ENCODE measurements around the gene ANGPTL3.
"Not testable (repeated sequence)": the region's sequence is repeated elsewhere in the genome, so short reads cannot be mapped to it uniquely, and the experiment has no call there.

Gene ANGPTL3

DNA sequence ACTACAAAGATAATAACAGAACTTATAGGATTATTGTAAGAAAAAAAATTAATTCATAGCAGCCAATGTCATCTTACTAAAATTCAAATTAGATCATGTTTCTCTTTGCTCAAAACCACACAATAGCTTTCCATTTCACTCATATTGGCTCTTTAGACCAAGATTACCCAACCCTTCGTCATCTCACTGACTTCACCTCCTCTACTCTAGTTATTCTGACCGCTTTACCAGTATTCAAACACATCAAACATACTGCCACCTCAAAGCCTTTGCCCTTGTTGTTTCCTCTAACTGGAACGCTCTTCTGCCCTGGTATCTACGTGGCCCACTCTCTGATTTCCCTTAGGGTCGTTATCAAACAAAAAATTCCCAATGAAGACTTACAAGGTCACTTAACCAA lies 1.7 kb downstream of the ANGPTL3 start:
- no peak overlapping the region for H3K4me3 ChIP-seq (ENCODE audit: low read depth, low read length)
- TF ChIP-seq, protein P1, sequence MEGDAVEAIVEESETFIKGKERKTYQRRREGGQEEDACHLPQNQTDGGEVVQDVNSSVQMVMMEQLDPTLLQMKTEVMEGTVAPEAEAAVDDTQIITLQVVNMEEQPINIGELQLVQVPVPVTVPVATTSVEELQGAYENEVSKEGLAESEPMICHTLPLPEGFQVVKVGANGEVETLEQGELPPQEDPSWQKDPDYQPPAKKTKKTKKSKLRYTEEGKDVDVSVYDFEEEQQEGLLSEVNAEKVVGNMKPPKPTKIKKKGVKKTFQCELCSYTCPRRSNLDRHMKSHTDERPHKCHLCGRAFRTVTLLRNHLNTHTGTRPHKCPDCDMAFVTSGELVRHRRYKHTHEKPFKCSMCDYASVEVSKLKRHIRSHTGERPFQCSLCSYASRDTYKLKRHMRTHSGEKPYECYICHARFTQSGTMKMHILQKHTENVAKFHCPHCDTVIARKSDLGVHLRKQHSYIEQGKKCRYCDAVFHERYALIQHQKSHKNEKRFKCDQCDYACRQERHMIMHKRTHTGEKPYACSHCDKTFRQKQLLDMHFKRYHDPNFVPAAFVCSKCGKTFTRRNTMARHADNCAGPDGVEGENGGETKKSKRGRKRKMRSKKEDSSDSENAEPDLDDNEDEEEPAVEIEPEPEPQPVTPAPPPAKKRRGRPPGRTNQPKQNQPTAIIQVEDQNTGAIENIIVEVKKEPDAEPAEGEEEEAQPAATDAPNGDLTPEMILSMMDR (IDR thresholded peaks at IDR 0.05; ENCODE audit: insufficient read depth, low read depth, low read length, missing control alignments): no peak
- DNase-seq (ENCODE audit: low read depth): no peak

DNA sequence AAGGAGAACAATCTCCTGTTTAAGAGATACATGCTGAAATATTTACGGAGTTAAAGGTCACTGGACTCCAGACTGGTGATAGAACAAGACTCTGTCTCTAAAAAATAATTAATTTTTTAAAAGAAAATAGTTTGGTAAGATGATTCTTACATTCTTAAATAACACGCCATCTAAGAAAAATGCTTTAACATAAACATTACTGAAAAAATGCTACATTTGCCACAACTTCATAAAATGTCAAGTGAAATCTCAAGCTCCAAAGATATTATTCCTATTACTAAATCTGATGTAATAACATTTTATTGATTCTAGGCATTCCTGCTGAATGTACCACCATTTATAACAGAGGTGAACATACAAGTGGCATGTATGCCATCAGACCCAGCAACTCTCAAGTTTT lies 4.1 kb downstream of the ANGPTL3 start:
- H3K4me3 ChIP-seq (ENCODE audit: low read depth, low read length): no peak overlapping the region
- no peak for DNase-seq (ENCODE audit: low read depth)
- TF ChIP-seq, protein P1 (IDR thresholded peaks at IDR 0.05; ENCODE audit: insufficient read depth, low read depth, low read length, missing control alignments): no peak

DNA sequence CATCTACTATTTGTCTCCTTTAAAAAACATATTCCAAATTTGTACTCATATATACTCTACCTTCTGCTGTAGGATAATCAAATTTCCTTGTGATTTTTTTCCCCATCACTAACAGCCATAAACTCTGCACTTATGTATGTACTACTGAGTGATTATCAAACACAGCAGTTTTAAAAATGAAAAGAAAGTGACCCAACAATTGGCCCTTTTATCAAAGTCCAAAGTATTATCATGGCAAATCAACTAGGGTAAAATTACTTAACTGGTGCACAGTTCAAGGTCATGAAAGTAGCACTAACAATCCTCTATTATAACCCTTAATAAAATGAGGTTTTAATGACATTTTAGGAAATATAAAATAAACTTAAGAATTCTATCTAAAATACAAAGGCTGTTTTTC lies 11.6 kb downstream of the ANGPTL3 start:
- TF ChIP-seq, protein P1 (IDR thresholded peaks at IDR 0.05; ENCODE audit: insufficient read depth, low read depth, low read length, missing control alignments): no peak
- no peak overlapping the region for H3K4me3 ChIP-seq (ENCODE audit: low read depth, low read length)
- DNase-seq (ENCODE audit: low read depth): no peak

DNA sequence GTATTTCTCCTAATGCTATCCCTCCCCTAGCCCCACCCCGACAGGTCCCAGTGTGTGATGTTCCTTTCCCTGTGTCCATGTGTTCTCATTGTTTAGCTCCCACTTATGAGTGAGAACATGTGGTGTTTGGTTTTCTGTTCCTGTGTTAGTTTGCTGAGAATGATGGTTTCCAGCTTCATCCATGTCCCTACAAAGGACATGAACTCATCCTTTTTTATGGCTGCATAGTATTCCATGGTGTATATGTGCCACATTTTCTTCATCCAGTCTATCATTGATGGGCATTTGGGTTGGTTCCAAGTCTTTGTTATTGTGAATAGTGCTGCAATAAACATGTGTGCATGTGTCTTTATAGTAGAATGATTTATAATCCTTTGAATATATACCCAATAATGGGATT lies 13.3 kb downstream of the ANGPTL3 start:
- H3K4me3 ChIP-seq (ENCODE audit: low read depth, low read length); DNase-seq (ENCODE audit: low read depth): not testable (repeated sequence)

DNA sequence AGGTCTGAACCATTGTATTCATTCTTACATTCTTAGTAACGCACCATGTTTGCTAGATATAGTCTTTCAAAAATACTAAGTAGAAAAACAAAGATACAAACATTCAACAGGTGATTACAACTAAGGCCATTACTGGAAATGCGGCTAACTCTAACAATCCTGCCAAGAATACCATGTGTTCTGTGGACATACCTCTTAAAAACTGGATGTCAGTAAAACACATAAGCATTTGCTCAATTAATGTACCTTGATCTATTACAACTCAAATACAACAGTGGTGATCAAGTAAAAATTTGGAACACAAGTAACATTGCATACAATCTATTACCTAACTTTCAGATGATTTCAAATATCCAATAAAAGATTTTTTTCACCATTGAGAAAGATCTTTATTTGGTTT lies 15.4 kb downstream of the ANGPTL3 start:
- DNase-seq (ENCODE audit: low read depth): no peak
- TF ChIP-seq, protein P1 (IDR thresholded peaks at IDR 0.05; ENCODE audit: insufficient read depth, low read depth, low read length, missing control alignments): no peak
- no peak overlapping the region for H3K4me3 ChIP-seq (ENCODE audit: low read depth, low read length)

DNA sequence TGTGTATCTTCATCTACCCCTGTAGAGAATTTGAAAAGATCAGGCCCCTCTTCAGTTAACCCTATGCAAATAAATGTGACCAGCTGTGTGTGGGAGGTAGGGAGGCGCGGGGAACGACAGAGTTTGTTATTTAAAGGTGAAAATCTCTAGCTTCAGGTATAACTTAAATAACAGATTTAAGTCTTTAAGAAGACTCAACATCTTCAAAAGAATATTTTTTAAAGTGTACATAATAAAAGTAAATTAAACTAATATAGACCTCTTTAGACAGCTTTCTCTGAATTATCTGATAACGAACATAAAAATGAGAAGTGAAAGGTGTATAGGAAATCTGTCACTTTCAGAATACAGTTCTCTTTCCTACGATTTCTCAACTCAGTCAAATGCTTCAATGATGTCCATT lies 16.0 kb downstream of the ANGPTL3 start:
- peak; percentile 17 for DNase-seq (ENCODE audit: low read depth)
- H3K4me3 ChIP-seq (ENCODE audit: low read depth, low read length): peak overlapping the region; percentile 15
- TF ChIP-seq, protein P1 (IDR thresholded peaks at IDR 0.05; ENCODE audit: insufficient read depth, low read depth, low read length, missing control alignments): no peak

DNA sequence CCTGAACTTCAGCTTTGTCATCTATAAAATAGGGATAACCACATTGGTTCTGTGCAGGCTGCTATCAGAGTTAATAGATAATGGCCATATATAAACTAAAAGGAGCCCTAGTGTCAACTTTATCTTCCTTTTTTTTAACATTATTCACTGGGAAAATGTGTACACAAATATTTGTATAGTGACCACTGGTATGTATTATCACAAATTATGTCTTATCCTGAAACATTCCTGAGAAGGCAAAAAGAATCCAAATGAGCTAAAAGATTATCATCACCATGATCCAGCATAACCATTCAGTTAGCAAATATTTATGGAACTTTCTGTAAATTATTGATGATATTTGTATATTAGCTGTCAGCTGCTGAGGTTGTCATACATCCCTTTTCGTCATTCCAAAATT lies 16.6 kb downstream of the ANGPTL3 start:
- TF ChIP-seq, protein P1 (IDR thresholded peaks at IDR 0.05; ENCODE audit: insufficient read depth, low read depth, low read length, missing control alignments): no peak
- DNase-seq (ENCODE audit: low read depth): no peak
- no peak overlapping the region for H3K4me3 ChIP-seq (ENCODE audit: low read depth, low read length)
